ENCODE data around the gene GMIP.
"Not testable (repeated sequence)": the region's sequence is repeated elsewhere in the genome, so short reads cannot be mapped to it uniquely, and the experiment has no call there.

- TF ChIP-seq EP300, CTCF (IDR thresholded peaks at IDR 0.05): not testable (repeated sequence)
Observed at GRCh38 chr19:19598728-19599451, 44.6 kb downstream of the GMIP start.

Measured in esophagus muscularis mucosa (tissue), 3 donors.